OCI-LY1 (cell line): ENCODE results near the gene AGBL1.

Experiments
- EZH2 ChIP-seq: fragments of 200-600 bp; sonication (generic), shearing (Covaris generic); IDR thresholded peaks from 2 replicates; pipeline ENCODE4 v1.8.0; 2017; ENCODE audit warnings: borderline replicate concordance, mixed run types, mild to moderate bottlenecking, antibody characterized with exemption, low read length, moderate library complexity, mixed read lengths
- TF ChIP-seq, protein P1 (sequence below): fragments of 200-600 bp; sonication (generic), shearing (Covaris generic); IDR thresholded peaks from 2 replicates; pipeline ENCODE4 v1.5.1; 2017; ENCODE audit warnings: mild to moderate bottlenecking, antibody characterized with exemption, low read length, moderate library complexity, mixed read lengths

DNA sequence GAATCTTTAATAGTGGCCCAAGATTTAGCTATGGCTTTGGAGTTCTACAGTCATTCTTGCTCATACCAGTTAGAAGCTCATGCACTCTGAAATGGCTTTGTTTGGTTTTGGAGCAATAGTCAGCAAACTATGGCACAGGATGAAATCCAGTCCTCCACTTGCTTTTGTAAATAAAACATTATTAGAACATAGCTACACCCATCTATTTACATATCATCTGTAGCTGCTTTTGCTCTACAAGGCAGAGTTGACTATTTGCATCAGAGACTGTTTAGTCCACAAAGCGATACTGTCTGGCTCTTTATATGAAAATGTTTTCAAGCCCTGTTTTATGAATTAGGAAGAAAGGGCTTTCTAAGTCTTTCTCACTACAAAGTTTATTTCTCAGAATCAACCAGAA, 716.9 kb downstream of the AGBL1 start:
- TF ChIP-seq, protein P1, sequence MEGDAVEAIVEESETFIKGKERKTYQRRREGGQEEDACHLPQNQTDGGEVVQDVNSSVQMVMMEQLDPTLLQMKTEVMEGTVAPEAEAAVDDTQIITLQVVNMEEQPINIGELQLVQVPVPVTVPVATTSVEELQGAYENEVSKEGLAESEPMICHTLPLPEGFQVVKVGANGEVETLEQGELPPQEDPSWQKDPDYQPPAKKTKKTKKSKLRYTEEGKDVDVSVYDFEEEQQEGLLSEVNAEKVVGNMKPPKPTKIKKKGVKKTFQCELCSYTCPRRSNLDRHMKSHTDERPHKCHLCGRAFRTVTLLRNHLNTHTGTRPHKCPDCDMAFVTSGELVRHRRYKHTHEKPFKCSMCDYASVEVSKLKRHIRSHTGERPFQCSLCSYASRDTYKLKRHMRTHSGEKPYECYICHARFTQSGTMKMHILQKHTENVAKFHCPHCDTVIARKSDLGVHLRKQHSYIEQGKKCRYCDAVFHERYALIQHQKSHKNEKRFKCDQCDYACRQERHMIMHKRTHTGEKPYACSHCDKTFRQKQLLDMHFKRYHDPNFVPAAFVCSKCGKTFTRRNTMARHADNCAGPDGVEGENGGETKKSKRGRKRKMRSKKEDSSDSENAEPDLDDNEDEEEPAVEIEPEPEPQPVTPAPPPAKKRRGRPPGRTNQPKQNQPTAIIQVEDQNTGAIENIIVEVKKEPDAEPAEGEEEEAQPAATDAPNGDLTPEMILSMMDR, result no peak
- no peak for TF ChIP-seq EZH2
